ENCODE measurements around the gene EFNA5.

The EFNA5 gene

GRCh38 chr5:107639990-107640389 lies 30.7 kb downstream of the EFNA5 start:
- DNase-seq (ENCODE audit: low read depth, low spot score) = no peak

- no peak for DNase-seq (ENCODE audit: low read depth, low spot score)
Observed at GRCh38 chr5:107636555-107636954, 34.2 kb downstream of the EFNA5 start.

GRCh38 chr5:107636068-107636467 lies 34.7 kb downstream of the EFNA5 start:
- DNase-seq (ENCODE audit: low read depth, low spot score) = no peak

- no peak for DNase-seq (ENCODE audit: low read depth, low spot score)
Observed at GRCh38 chr5:107634981-107635848, 35.5 kb downstream of the EFNA5 start.

- no peak for DNase-seq (ENCODE audit: low read depth, low spot score)
Observed at GRCh38 chr5:107633171-107633901, 37.4 kb downstream of the EFNA5 start.

- no peak for DNase-seq (ENCODE audit: low read depth, low spot score)
Observed at GRCh38 chr5:107631805-107632362, 38.9 kb downstream of the EFNA5 start.

- no peak for DNase-seq (ENCODE audit: low read depth, low spot score)
Observed at GRCh38 chr5:107630184-107630583, 40.6 kb downstream of the EFNA5 start.

- no peak for DNase-seq (ENCODE audit: low read depth, low spot score)
Observed at GRCh38 chr5:107624235-107624634, 46.5 kb downstream of the EFNA5 start.

GRCh38 chr5:107621089-107621488 lies 49.6 kb downstream of the EFNA5 start:
- no peak for DNase-seq (ENCODE audit: low read depth, low spot score)

- DNase-seq (ENCODE audit: low read depth, low spot score) = no peak
Observed at GRCh38 chr5:107619781-107620180, 51.0 kb downstream of the EFNA5 start.

GRCh38 chr5:107618242-107618641 lies 52.5 kb downstream of the EFNA5 start:
- DNase-seq (ENCODE audit: low read depth, low spot score) = no peak

- no peak for DNase-seq (ENCODE audit: low read depth, low spot score)
Observed at GRCh38 chr5:107617052-107617451, 53.7 kb downstream of the EFNA5 start.

GRCh38 chr5:107616213-107616612 lies 54.5 kb downstream of the EFNA5 start:
- DNase-seq (ENCODE audit: low read depth, low spot score) = no peak

GRCh38 chr5:107615299-107615817 lies 55.4 kb downstream of the EFNA5 start:
- no peak for DNase-seq (ENCODE audit: low read depth, low spot score)

- no peak for DNase-seq (ENCODE audit: low read depth, low spot score)
Observed at GRCh38 chr5:107612541-107612940, 58.2 kb downstream of the EFNA5 start.

- DNase-seq (ENCODE audit: low read depth, low spot score) = no peak
Observed at GRCh38 chr5:107610798-107611197, 59.9 kb downstream of the EFNA5 start.

- no peak for DNase-seq (ENCODE audit: low read depth, low spot score)
Observed at GRCh38 chr5:107607671-107608345, 62.9 kb downstream of the EFNA5 start.

GRCh38 chr5:107607196-107607595 lies 63.5 kb downstream of the EFNA5 start:
- no peak for DNase-seq (ENCODE audit: low read depth, low spot score)

GRCh38 chr5:107605596-107606125 lies 65.1 kb downstream of the EFNA5 start:
- DNase-seq (ENCODE audit: low read depth, low spot score) = no peak

GRCh38 chr5:107604990-107605389 lies 65.7 kb downstream of the EFNA5 start:
- DNase-seq (ENCODE audit: low read depth, low spot score) = no peak

- no peak for DNase-seq (ENCODE audit: low read depth, low spot score)
Observed at GRCh38 chr5:107604146-107604910, 66.4 kb downstream of the EFNA5 start.
